Activated CD8-positive, alpha-beta T cell treated with anti-CD3 and anti-CD28 coated beads for 36 hours (primary cell): ENCODE data around the gene CA5A. TPM values are rescaled to one million over a fixed set of nuclear protein-coding genes. Genes with fewer than 3 reads are reported as not detected.

Experiments used
- ATAC-seq: fragments of 200-7000 bp; cut with Tn5 transposase; one replicate; pipeline ENCODE4 v1.10.0; 2021; ENCODE audit warnings: mild to moderate bottlenecking, moderate library complexity
- CTCF ChIA-PET: fragments of 350-600 bp; sonication (Branson Sonifier 250); formaldehyde crosslinking; loops from one replicate; lab custom pipeline; 2021; ENCODE audit warnings: antibody characterized with exemption; lab: Charles Lee
- POLR2A ChIA-PET: fragments of 350-600 bp; sonication (Branson Sonifier 250); formaldehyde crosslinking; loops from one replicate; lab custom pipeline; 2021; ENCODE audit warnings: antibody characterized with exemption; lab: Charles Lee
- DNase-seq: peaks from one replicate; pipeline ENCODE4 v3.0.0-alpha.2; 2020
- H3K27ac Mint-ChIP-seq: one replicate; pipeline ENCODE4 v1.8.0; 2021; ENCODE audit warnings: mild to moderate bottlenecking, mixed read lengths
- H3K27me3 Mint-ChIP-seq: one replicate; pipeline ENCODE4 v1.8.0; 2021; ENCODE audit warnings: mixed read lengths
- H3K36me3 Mint-ChIP-seq: one replicate; pipeline ENCODE4 v1.8.0; 2021; ENCODE audit warnings: low read depth, mixed read lengths
- H3K4me1 Mint-ChIP-seq: one replicate; pipeline ENCODE4 v1.8.0; 2021; ENCODE audit warnings: low read depth, mixed read lengths
- H3K4me3 Mint-ChIP-seq: one replicate; pipeline ENCODE4 v1.8.0; 2021; ENCODE audit warnings: mild to moderate bottlenecking, moderate library complexity, mixed read lengths
- H3K9me3 Mint-ChIP-seq: one replicate; pipeline ENCODE4 v1.8.0; 2021; ENCODE audit warnings: mixed read lengths
- intact Hi-C: fragments of 100-400 bp; cut with micrococcal nuclease; formaldehyde crosslinking; loops from one replicate; pipeline ENCODE4 v1.10.0; 2022
- total RNA-seq, 2 experiments: library from RNA; stranded (reverse); gene quantifications; one replicate each; pipeline ENCODE4 v1.2.3, GENCODE V29; 2021
- TF ChIP-seq, protein P1 (sequence below): fragments of 200-600 bp; IDR thresholded peaks from one replicate; pipeline ENCODE4 v1.8.0; 2022; ENCODE audit warnings: antibody characterized with exemption, mild to moderate bottlenecking

Gene CA5A
- total RNA-seq, 2 experiments from 2014 or later, result not detected

DNA sequence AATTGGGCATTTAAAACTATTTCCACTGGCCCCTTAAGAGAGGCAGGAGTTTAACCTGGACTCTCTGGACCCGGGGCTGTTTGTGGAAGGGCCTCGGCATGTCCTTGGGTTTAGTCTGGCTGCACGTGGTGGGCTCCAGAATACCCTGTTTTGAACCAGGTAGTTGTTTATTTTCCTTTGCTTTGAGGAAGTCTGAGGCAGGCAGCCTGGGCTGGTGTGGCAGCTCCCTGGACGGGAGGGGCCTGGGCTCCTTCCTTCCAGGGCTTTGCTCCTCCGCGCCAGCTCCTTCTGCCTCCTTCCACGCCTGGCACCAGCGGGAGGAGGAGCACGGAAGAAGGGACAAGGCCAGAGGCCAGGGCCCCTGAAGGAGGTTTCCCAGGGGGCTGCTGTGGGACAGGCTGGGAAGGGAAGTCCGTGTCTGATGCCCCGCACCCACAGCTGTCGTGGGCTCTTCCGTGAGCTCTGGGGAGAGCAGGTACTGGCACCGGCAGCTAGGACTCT, 30.4 kb upstream of the CA5A start:
- Mint-ChIP-seq H3K9me3 (peaks cover 8% of the 10 kb centered on the region), H3K27ac (peak overlapping the region; percentile 85), H3K27me3 (no peaks in the 10 kb centered on the region), H3K4me1 (peaks cover 69% of the 10 kb centered on the region), H3K4me3 (peak overlapping the region; percentile 47), H3K36me3 (peaks cover 28% of the 10 kb centered on the region)
- CTCF ChIA-PET, result interaction anchor here (0.7 to 1.5 kb wide), 4 partner anchors 9 to 188 kb away, joined by 3 to 6 read pairs (median 4); partner anchors contain the start of gene BANP
- intact Hi-C loops, result no loop called here
- TF ChIP-seq, protein P1, sequence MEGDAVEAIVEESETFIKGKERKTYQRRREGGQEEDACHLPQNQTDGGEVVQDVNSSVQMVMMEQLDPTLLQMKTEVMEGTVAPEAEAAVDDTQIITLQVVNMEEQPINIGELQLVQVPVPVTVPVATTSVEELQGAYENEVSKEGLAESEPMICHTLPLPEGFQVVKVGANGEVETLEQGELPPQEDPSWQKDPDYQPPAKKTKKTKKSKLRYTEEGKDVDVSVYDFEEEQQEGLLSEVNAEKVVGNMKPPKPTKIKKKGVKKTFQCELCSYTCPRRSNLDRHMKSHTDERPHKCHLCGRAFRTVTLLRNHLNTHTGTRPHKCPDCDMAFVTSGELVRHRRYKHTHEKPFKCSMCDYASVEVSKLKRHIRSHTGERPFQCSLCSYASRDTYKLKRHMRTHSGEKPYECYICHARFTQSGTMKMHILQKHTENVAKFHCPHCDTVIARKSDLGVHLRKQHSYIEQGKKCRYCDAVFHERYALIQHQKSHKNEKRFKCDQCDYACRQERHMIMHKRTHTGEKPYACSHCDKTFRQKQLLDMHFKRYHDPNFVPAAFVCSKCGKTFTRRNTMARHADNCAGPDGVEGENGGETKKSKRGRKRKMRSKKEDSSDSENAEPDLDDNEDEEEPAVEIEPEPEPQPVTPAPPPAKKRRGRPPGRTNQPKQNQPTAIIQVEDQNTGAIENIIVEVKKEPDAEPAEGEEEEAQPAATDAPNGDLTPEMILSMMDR, result no peak
- no peak for DNase-seq
- POLR2A ChIA-PET, result interaction anchor here (1.1 kb wide), 1 partner anchor 10 kb away, joined by 4 read pairs; no protein-coding TSS in a partner anchor
- ATAC-seq, result no peak

DNA sequence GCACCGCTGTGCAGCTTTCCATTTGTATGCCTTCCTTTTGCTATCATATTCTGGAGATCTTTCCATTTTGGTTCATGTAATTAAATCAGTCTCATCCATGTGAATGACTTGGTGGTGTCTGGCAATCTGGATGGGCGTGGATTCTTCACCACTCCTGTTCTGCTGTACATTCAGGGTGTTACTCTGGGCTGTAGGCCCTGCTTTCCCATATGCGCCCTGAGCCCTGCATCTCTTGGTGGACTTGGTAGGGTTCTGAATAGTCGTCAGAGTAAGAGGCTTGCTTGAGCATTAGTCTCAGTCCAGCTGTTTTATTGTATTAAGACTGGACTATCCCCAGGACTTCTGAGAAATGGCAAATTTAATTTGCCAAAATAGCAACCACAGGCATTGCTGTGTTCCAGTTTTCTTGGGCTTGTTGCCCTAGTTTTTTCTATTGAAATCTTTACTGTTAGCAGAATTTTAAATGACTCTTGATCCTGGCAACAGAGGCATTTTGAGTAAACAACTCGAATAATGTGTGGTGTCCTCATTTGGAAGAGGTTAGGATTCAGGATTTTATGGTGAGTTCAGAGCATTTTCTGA, 29.8 kb upstream of the CA5A start:
- DNase-seq (no peak), ATAC-seq (no peak)
- Mint-ChIP-seq H3K27me3 (no peaks in the 10 kb centered on the region), H3K9me3 (peaks cover 3% of the 10 kb centered on the region), H3K4me1 (peaks cover 72% of the 10 kb centered on the region), H3K27ac (peak overlapping the region; percentile 85), H3K4me3 (no peak overlapping the region), H3K36me3 (peaks cover 24% of the 10 kb centered on the region)
- TF ChIP-seq, protein P1, result no peak
- intact Hi-C loops, result no loop called here
- ChIA-PET CTCF (interaction anchor here (0.7 to 1.5 kb wide), 4 partner anchors 9 to 187 kb away, joined by 3 to 6 read pairs (median 4); partner anchors contain the start of gene BANP), POLR2A (interaction anchor here (1.1 kb wide), 1 partner anchor 9 kb away, joined by 4 read pairs; no protein-coding TSS in a partner anchor)

DNA sequence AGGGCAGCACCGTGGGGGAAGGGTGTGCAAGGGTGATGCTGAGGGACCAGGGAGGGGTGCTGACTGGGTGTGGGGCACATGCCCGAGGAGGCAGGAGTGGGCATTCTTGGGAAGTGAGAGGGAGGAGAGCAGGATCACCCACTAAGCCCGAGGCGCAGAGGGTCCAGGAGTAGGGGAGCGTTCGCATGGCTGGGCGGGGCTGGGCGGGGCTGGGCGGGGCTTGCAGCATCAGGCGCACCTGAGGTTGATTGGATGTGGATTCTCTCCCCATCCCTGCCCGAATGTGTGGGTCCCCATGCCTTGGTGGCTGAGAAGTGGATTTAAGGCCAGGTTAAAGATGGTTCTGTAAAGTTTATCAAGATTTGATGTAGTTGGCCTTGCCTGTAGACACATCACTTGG, 29.1 kb upstream of the CA5A start:
- Mint-ChIP-seq H3K4me3 (no peak overlapping the region), H3K27ac (peak overlapping the region; percentile 92), H3K9me3 (no peaks in the 10 kb centered on the region), H3K4me1 (peaks cover 74% of the 10 kb centered on the region), H3K27me3 (no peaks in the 10 kb centered on the region), H3K36me3 (peaks cover 18% of the 10 kb centered on the region)
- DNase-seq (no peak), ATAC-seq (no peak)
- TF ChIP-seq, protein P1, result no peak
- ChIA-PET POLR2A (interaction anchor here (0.6 kb wide), 1 partner anchor 7 kb away, joined by 4 read pairs; no protein-coding TSS in a partner anchor), CTCF (no interaction called here)
- intact Hi-C loops, result no loop called here

DNA sequence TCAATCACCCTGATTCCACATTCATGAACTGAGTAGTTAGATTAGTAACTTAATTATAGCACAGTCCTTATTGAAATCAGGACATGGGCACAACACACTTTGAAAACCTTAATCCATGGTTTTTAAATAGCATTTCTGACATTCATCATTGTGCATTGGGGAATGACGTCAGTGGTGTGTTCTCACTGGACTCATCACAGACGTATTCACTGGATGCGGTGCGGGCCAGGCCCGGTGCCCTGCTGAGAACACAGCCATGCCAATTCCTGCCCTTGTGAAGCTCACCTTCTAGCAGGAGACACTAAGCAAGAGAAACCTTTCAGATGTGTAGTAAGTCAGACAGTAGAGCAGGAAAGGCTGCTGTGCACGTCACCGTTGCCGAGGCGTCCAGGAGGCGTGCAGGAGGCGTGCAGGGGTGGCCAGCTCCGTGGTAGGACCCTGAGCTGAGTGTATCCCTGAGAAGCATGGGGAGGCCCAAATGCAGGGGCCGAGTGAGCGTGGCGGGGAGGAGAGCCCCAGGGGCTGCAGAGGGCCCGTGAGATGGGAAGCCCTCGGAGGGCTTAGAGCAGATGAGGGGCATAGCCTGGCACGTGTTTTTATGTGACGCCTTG, 27.8 kb upstream of the CA5A start:
- DNase-seq (no peak), ATAC-seq (no peak)
- ChIA-PET POLR2A (interaction anchor here (1.3 to 2.9 kb wide), 3 partner anchors 10 to 13 kb away, joined by 3 to 10 read pairs (median 6); partner anchors contain the start of gene BANP), CTCF (interaction anchor here (1.2 kb wide), 1 partner anchor 195 kb away, joined by 5 read pairs; no protein-coding TSS in a partner anchor)
- Mint-ChIP-seq H3K4me1 (peaks cover 75% of the 10 kb centered on the region), H3K9me3 (no peaks in the 10 kb centered on the region), H3K4me3 (peak overlapping the region; percentile 45), H3K36me3 (peaks cover 22% of the 10 kb centered on the region), H3K27me3 (no peaks in the 10 kb centered on the region), H3K27ac (peak overlapping the region; percentile 92)
- intact Hi-C loops, result no loop called here
- TF ChIP-seq, protein P1, result no peak
